ENCODE measurements around the gene SKAP2. TPM values are rescaled to one million over a fixed set of nuclear protein-coding genes. Genes with fewer than 3 reads are reported as not detected.

Gene SKAP2
- total and polyA plus RNA-seq, 2 of the 13 experiments (the other 11 are each of a cell fraction or from before 2014, with no cell fraction given) = 3.6 to 12.9 TPM

DNA sequence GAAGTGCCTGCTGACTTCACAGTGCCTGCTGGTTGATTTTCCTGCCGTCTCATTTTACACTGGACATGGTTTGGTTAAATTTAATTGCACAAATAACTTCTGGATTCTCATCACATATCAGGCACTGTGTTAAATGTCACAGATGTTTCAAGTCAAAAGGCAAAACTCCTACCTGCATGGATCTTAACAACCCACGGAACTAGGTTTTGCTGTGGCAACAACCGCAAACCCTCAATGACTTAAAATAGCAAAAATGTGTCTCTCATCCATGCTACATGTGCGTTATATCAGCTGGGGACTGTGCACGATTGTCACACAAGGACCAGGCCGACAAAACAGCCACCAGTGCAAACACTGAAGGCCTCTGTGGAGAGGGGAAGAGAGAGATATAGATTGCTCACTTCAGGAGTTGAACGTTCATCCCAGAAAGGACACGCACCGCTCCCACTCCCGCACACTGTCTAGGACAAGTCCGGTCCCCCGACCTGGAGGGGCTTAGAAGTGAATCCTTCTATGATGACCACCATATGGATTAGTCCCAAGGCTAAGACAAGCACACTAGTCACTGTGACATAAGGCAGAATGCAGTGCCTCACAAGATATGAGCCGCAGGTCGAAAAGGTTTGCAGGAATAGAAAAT lies 233.3 kb downstream of the SKAP2 start:
- 48% methylated on average over 14 of the region's 14 CpGs for WGBS (ENCODE audit: low lambda C conversion rate)
- POLR2A ChIA-PET = no interaction called here
- in situ Hi-C loops (cut with HindIII; ENCODE audit: extremely low pct_ligation_motif_present, low pct_unique_long_range_greater_than_20kb) (no loop called here), intact Hi-C loops (cut with micrococcal nuclease; ENCODE audit: unreplicated experiment) (no loop called here)
- Histone ChIP-seq H3K9me3 (ENCODE audit: low read length) (no peaks in the 10 kb centered on the region), H3K4me3 (replicated peaks in 1 of 3; ENCODE audit: insufficient read depth in 1 of 3, low read depth in 2 of 3, low read length in 3 of 3) (no peak overlapping the region), H3K4me1 (ENCODE audit: insufficient read depth, low read length) (no peaks in the 10 kb centered on the region), H3K9ac (ENCODE audit: insufficient read depth, low read depth, low read length) (no peak overlapping the region), H3K36me3 (replicated peaks in 1 of 2; ENCODE audit: control insufficient read depth in 1 of 2, insufficient read depth in 2 of 2, low read length in 2 of 2) (no peaks in the 10 kb centered on the region), H3K79me2 (ENCODE audit: insufficient read depth, low read length) (no peaks in the 10 kb centered on the region), H3K4me2 (ENCODE audit: low read depth, low read length) (no peak overlapping the region), H3K27ac (ENCODE audit: extremely low read length, insufficient read depth, low read length) (no peak overlapping the region), H2AFZ (ENCODE audit: low read length) (no peak overlapping the region), H4K20me1 (ENCODE audit: insufficient read depth, low read length) (no peaks in the 10 kb centered on the region), H3K27me3 (ENCODE audit: control insufficient read depth in 1 of 2, insufficient read depth in 2 of 2, low read length in 2 of 2) (peaks cover 1 to 18% of the 10 kb centered on the region in 2 experiments; a peak in 2 of 5 replicates)
- DNase-seq (ENCODE audit: low spot score) = no peak
- FAIRE-seq = no peak
- BruUV-seq (replicated peaks) = no TSS peak
- CTCF ChIA-PET (ENCODE audit: low intra/inter-chr PET ratio, low total read pairs) = no interaction called here
- no peak for ATAC-seq
- no peak for TF ChIP-seq HDAC2 (CRISPR knock-in tag; IDR thresholded peaks at IDR 0.05)
- TF ChIP-seq HNRNPH1 (optimal IDR thresholded peaks at IDR 0.05; ENCODE audit: low read depth, low read length) = no peak
- no peak for TF ChIP-seq CBX5 (CRISPR knock-in tag; IDR thresholded peaks at IDR 0.05; ENCODE audit: borderline replicate concordance)
- TF ChIP-seq MEIS2 (CRISPR knock-in tag; IDR thresholded peaks at IDR 0.05) = no peak
- TF ChIP-seq, protein P1, sequence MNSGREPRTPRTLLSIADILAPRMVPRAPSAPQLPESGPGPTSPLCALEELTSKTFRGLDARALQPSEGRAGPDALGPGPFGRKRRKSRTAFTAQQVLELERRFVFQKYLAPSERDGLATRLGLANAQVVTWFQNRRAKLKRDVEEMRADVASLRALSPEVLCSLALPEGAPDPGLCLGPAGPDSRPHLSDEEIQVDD (CRISPR knock-in tag; IDR thresholded peaks at IDR 0.05; ENCODE audit: borderline replicate concordance) = no peak
- TF ChIP-seq SP5 (CRISPR knock-in tag; IDR thresholded peaks at IDR 0.05; ENCODE audit: borderline replicate concordance, low read depth) = no peak
- no peak for TF ChIP-seq SRSF9 (IDR thresholded peaks at IDR 0.05; ENCODE audit: borderline replicate concordance, insufficient read depth, low read depth, low read length, poor library complexity, severe bottlenecking)
- no peak for TF ChIP-seq ZNF136 (CRISPR knock-in tag; IDR thresholded peaks at IDR 0.05; ENCODE audit: low read depth)
- TF ChIP-seq, protein P2, sequence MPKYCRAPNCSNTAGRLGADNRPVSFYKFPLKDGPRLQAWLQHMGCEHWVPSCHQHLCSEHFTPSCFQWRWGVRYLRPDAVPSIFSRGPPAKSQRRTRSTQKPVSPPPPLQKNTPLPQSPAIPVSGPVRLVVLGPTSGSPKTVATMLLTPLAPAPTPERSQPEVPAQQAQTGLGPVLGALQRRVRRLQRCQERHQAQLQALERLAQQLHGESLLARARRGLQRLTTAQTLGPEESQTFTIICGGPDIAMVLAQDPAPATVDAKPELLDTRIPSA (CRISPR knock-in tag; IDR thresholded peaks at IDR 0.05; ENCODE audit: borderline replicate concordance) = no peak
- TF ChIP-seq ZNF383 (CRISPR knock-in tag; IDR thresholded peaks at IDR 0.05; ENCODE audit: borderline replicate concordance) = no peak
- no peak for TF ChIP-seq ATAD3A (CRISPR knock-in tag; IDR thresholded peaks at IDR 0.05)
- no peak for TF ChIP-seq ZNF7 (CRISPR knock-in tag; IDR thresholded peaks at IDR 0.05)
- TF ChIP-seq, protein P3, sequence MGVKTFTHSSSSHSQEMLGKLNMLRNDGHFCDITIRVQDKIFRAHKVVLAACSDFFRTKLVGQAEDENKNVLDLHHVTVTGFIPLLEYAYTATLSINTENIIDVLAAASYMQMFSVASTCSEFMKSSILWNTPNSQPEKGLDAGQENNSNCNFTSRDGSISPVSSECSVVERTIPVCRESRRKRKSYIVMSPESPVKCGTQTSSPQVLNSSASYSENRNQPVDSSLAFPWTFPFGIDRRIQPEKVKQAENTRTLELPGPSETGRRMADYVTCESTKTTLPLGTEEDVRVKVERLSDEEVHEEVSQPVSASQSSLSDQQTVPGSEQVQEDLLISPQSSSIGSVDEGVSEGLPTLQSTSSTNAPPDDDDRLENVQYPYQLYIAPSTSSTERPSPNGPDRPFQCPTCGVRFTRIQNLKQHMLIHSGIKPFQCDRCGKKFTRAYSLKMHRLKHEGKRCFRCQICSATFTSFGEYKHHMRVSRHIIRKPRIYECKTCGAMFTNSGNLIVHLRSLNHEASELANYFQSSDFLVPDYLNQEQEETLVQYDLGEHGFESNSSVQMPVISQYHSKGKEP (CRISPR knock-in tag; IDR thresholded peaks at IDR 0.05) = no peak
- no peak for TF ChIP-seq PRDM15 (CRISPR knock-in tag; IDR thresholded peaks at IDR 0.05)
